Measurements from ENCODE around the gene APBB1IP. TPM values are rescaled to one million over a fixed set of nuclear protein-coding genes. Genes with fewer than 3 reads are reported as not detected.

Gene APBB1IP
- total RNA-seq, 4 donors from 2014 or later, result 14.8 to 41.3 (median 26.2) TPM

- TF ChIP-seq CTCF (IDR thresholded peaks at IDR 0.05; ENCODE audit: low read depth), result no peak
These were observed 155.8 kb downstream of the APBB1IP start for GRCh38 chr10:26593896-26594295.

- TF ChIP-seq CTCF (IDR thresholded peaks at IDR 0.05; ENCODE audit: low read depth), result no peak
These were observed 174.2 kb downstream of the APBB1IP start for GRCh38 chr10:26612151-26612915.

Small RNA genes lying within 50 kb of the gene (small RNA-seq; reads per million reads assigned to genes)
- not detected for gene RNA5SP307

Other genes starting within 250 kb of the APBB1IP start
- gene GAD2, start 221.6 kb upstream of the APBB1IP start, total RNA-seq, result not detected